Esophagus muscularis mucosa (tissue), 4 donors: ENCODE data around the gene PNPLA5.

Experiments
- CTCF ChIP-seq, 3 experiments: fragments of 200-600 bp in 2 of 3; fragments of 450-650 bp in 1 of 3; sonication (generic) in 2 of 3; IDR thresholded peaks; one replicate each; pipeline ENCODE4 v1.5.1; 2017 to 2019; ENCODE audit warnings: antibody characterized with exemption in 3 of 3, mild to moderate bottlenecking in 2 of 3, moderate library complexity in 1 of 3
- EP300 ChIP-seq: sonication (generic); formaldehyde crosslinking; IDR thresholded peaks from one replicate; pipeline ENCODE4 v1.6.1; 2017; ENCODE audit warnings: antibody characterized with exemption
- POLR2A ChIP-seq: fragments of 450-650 bp; IDR thresholded peaks from one replicate; pipeline ENCODE4 v1.6.1; 2017; ENCODE audit warnings: antibody characterized with exemption, moderate library complexity, mild to moderate bottlenecking, low read depth
- POLR2AphosphoS5 ChIP-seq, 2 donors: sonication (generic); formaldehyde crosslinking; IDR thresholded peaks; one replicate each; pipeline ENCODE4 v1.6.1; 2017; ENCODE audit warnings: antibody characterized with exemption in 2 of 2

GRCh38 chr22:43895986-43896645 lies 4.3 kb upstream of the PNPLA5 start:
- TF ChIP-seq POLR2A: no peak
- no peak for TF ChIP-seq CTCF (IDR thresholded peaks at IDR 0.05)
- no peak for TF ChIP-seq POLR2AphosphoS5 (IDR thresholded peaks at IDR 0.05)
- no peak for TF ChIP-seq EP300
